Trophoblast cell (in vitro differentiated cells and primary cell): Measurements from ENCODE around the gene PIGV.

ENCODE experiments used
- DNase-seq, 2 donors: peaks; one replicate each; pipeline ENCODE4 v3.0.0-alpha.2; 2016
- H2AFZ ChIP-seq: 2 replicates; pipeline ENCODE4 v1.6.1; 2013; ENCODE audit warnings: low read length, moderate library complexity, mild to moderate bottlenecking; ENCODE audit not compliant: insufficient read depth, poor library complexity
- H2AK5ac ChIP-seq: 2 replicates; pipeline ENCODE4 v1.6.1; 2013; ENCODE audit warnings: mild to moderate bottlenecking, low read length
- H2BK120ac ChIP-seq: 2 replicates; pipeline ENCODE4 v1.6.1; 2013; ENCODE audit warnings: low read length, mild to moderate bottlenecking, moderate library complexity; ENCODE audit not compliant: insufficient read depth, poor library complexity
- H2BK12ac ChIP-seq: 2 replicates; pipeline ENCODE4 v1.6.1; 2013; ENCODE audit warnings: mild to moderate bottlenecking, low read length, moderate library complexity
- H2BK5ac ChIP-seq: 2 replicates; pipeline ENCODE4 v1.6.1; 2013; ENCODE audit warnings: low read length, low read depth, moderate library complexity, mild to moderate bottlenecking; ENCODE audit not compliant: poor library complexity
- H3K14ac ChIP-seq: 2 replicates; pipeline ENCODE4 v1.6.1; 2013; ENCODE audit warnings: mild to moderate bottlenecking, low read length
- H3K18ac ChIP-seq: 2 replicates; pipeline ENCODE4 v1.6.1; 2013; ENCODE audit warnings: mild to moderate bottlenecking, low read length
- H3K23ac ChIP-seq: 2 replicates; pipeline ENCODE4 v1.6.1; 2013; ENCODE audit warnings: low read length
- H3K27ac ChIP-seq: 2 replicates; pipeline ENCODE4 v1.5.1; 2013; ENCODE audit warnings: low read depth, mild to moderate bottlenecking, inconsistent platforms, low read length, moderate library complexity
- H3K27me3 ChIP-seq: 2 replicates; pipeline ENCODE4 v1.6.1; 2013; ENCODE audit warnings: inconsistent platforms, mild to moderate bottlenecking, low read length, moderate library complexity; ENCODE audit not compliant: insufficient read depth
- H3K36me3 ChIP-seq, 2 experiments: 1 replicate in 1 of 2; 2 replicates in 1 of 2; pipeline ENCODE4 v1.6.1; 2013; ENCODE audit warnings: low read length in 2 of 2, mild to moderate bottlenecking in 2 of 2, moderate library complexity in 1 of 2; ENCODE audit not compliant: insufficient read depth in 2 of 2, control insufficient read depth in 1 of 2
- H3K4ac ChIP-seq: 2 replicates; pipeline ENCODE4 v1.6.1; 2013; ENCODE audit warnings: low read depth, mild to moderate bottlenecking, low read length, moderate library complexity
- H3K4me1 ChIP-seq, 2 experiments: 1 replicate in 1 of 2; 2 replicates in 1 of 2; pipeline ENCODE4 v1.6.1; 2013; ENCODE audit warnings: low read length in 2 of 2, mild to moderate bottlenecking in 2 of 2, moderate library complexity in 1 of 2; ENCODE audit not compliant: insufficient read depth in 2 of 2, control insufficient read depth in 1 of 2
- H3K4me2 ChIP-seq: 2 replicates; pipeline ENCODE4 v1.6.1; 2013; ENCODE audit warnings: inconsistent platforms, mild to moderate bottlenecking, low read length, moderate library complexity
- H3K4me3 ChIP-seq: 2 replicates; pipeline ENCODE4 v1.5.1; 2013; ENCODE audit warnings: mild to moderate bottlenecking, low read depth, low read length, inconsistent platforms
- H3K79me1 ChIP-seq: one replicate; pipeline ENCODE4 v1.6.1; 2013; ENCODE audit warnings: low read length
- H3K79me2 ChIP-seq: 2 replicates; pipeline ENCODE4 v1.6.1; 2013; ENCODE audit warnings: low read length, mild to moderate bottlenecking; ENCODE audit not compliant: control insufficient read depth, insufficient read depth, poor library complexity
- H3K9ac ChIP-seq: 2 replicates; pipeline ENCODE4 v1.6.1; 2013; ENCODE audit warnings: mild to moderate bottlenecking, low read length
- H3K9me3 ChIP-seq: 2 replicates; pipeline ENCODE4 v1.6.1; 2013; ENCODE audit warnings: low read depth, mild to moderate bottlenecking, control low read depth, inconsistent platforms, low read length; ENCODE audit not compliant: insufficient read depth
- H4K12ac ChIP-seq: 2 replicates; pipeline ENCODE4 v1.6.1; 2013; ENCODE audit warnings: low read depth, mild to moderate bottlenecking, low read length, moderate library complexity
- H4K8ac ChIP-seq: 2 replicates; pipeline ENCODE4 v1.6.1; 2013; ENCODE audit warnings: low read depth, mild to moderate bottlenecking, low read length, moderate library complexity
- H4K91ac ChIP-seq: one replicate; pipeline ENCODE4 v1.6.1; 2013; ENCODE audit warnings: low read depth, mild to moderate bottlenecking, low read length, moderate library complexity
- WGBS: extraction: QIAGEN DNeasy Blood & Tissue Kit; methylation state at CpG from one replicate; pipeline ENCODE4 v1.1.7; 2013; ENCODE audit warnings: missing lambda C conversion rate; ENCODE audit not compliant: insufficient read length, insufficient coverage; ENCODE audit errors: extremely low coverage; 5-methylcytosine and 5-hydroxymethylcytosine counted together

PIGV gene

DNA sequence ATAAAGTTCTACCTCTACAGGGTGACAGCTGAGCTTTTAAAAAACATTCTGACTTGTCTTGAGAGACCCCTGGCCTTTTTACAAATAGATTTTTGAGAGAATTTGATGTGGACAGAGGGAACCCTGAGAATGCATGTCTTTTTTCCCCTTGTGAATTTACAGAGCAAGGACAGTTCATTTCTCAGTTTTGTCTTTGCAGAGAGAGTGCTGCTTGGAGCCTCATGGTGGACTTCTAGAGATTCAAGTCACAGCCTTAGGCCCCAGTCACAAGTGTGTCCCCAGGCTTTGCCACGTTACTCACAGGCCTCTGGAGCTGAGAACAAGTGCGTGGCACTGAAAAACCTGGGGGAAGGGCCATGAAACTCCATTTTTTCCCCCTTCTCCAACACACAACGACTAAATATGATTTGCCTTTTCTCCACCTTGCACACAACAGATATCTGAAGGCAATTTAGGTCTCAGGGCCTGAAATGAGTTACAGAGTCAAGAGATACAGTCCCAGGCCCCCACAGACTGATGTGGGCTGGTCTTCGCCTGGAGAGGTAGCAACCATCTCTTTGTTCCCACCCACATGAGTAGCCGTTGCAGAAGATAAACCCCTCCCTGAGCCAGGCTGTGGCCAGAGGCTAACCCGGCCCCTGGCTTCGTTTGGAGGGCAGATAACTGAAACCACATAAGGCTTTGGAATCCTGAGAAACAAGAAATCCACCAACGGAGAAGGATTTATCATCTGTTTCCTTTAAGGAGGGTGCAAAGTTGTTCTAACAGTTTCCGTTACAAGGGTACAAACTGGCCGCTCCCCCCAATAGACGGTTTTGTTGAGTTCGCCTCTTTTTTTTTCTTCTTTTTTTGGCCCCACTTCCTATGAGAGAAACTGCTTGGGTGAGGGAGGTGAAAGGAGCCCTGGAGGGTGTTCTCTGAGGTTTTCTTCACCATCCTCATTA lies 1.0 kb upstream of the PIGV start:
- peak overlapping the region; percentile 73 for H3K9ac ChIP-seq
- no CpG with 5 or more reads among the region's 12 CpGs for WGBS
- peak overlapping the region; percentile 21 for H2AK5ac ChIP-seq
- H2BK12ac ChIP-seq, result no peak overlapping the region
- peaks cover 0 to 8% of the 10 kb centered on the region in 2 experiments for H3K36me3 ChIP-seq
- H3K18ac ChIP-seq, result peak overlapping the region; percentile 67
- peak overlapping the region; percentile 9 for H2AFZ ChIP-seq
- H3K4me3 ChIP-seq, result no peak overlapping the region
- peak overlapping the region; percentile 47 for H3K14ac ChIP-seq
- H3K9me3 ChIP-seq, result no peaks in the 10 kb centered on the region
- H3K4ac ChIP-seq, result no peak overlapping the region
- peaks cover 26 to 34% of the 10 kb centered on the region in 2 experiments for H3K4me1 ChIP-seq
- peak overlapping the region; percentile 95 for H4K8ac ChIP-seq
- peak overlapping the region; percentile 73 for H2BK120ac ChIP-seq
- no peaks in the 10 kb centered on the region for H3K27me3 ChIP-seq
- peaks cover 23% of the 10 kb centered on the region for H3K79me1 ChIP-seq
- DNase-seq, result peak; percentile 79 to 87
- H3K27ac ChIP-seq, result peak overlapping the region; percentile 99
- peak overlapping the region; percentile 94 for H2BK5ac ChIP-seq
- no peak overlapping the region for H3K23ac ChIP-seq
- H3K4me2 ChIP-seq, result peak overlapping the region; percentile 93
- peak overlapping the region; percentile 97 for H4K12ac ChIP-seq
- H4K91ac ChIP-seq, result peak overlapping the region; percentile 95
- H3K79me2 ChIP-seq, result peaks cover 9% of the 10 kb centered on the region

DNA sequence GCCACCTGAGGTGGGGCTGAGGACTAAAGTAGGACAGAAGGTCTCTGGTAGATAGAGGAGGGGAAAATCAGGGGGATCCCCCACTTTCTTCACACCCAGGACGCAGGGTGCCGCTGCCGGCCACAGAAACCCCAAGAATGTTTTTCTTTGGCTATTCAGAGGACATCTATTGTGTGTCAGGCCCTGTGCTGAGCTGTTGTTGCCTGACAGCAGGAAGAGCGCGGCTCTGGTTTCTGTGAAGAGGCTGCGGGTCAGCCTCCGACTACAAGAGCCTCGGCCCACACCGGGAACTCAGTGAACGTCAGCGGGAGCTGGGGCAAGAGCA lies 407 bp upstream of the PIGV start:
- peak overlapping the region; percentile 73 for H2BK120ac ChIP-seq
- H3K36me3 ChIP-seq, result peaks cover 0 to 8% of the 10 kb centered on the region in 2 experiments
- no peaks in the 10 kb centered on the region for H3K9me3 ChIP-seq
- H3K4me2 ChIP-seq, result peak overlapping the region; percentile 93
- H3K79me2 ChIP-seq, result peaks cover 9% of the 10 kb centered on the region
- H3K27ac ChIP-seq, result peak overlapping the region; percentile 99
- H3K9ac ChIP-seq, result peak overlapping the region; percentile 73
- peak overlapping the region; percentile 97 for H4K12ac ChIP-seq
- no peaks in the 10 kb centered on the region for H3K27me3 ChIP-seq
- peak; percentile 71 to 80 for DNase-seq
- WGBS, result no CpG with 5 or more reads among the region's 11 CpGs
- H3K4me3 ChIP-seq, result peak overlapping the region; percentile 70
- peak overlapping the region; percentile 21 for H2AK5ac ChIP-seq
- no peak overlapping the region for H3K23ac ChIP-seq
- peak overlapping the region; percentile 37 for H3K4ac ChIP-seq
- peak overlapping the region; percentile 67 for H3K18ac ChIP-seq
- no peak overlapping the region for H2BK12ac ChIP-seq
- H4K91ac ChIP-seq, result peak overlapping the region; percentile 95
- peak overlapping the region; percentile 95 for H4K8ac ChIP-seq
- H3K14ac ChIP-seq, result peak overlapping the region; percentile 47
- H2AFZ ChIP-seq, result peak overlapping the region; percentile 9
- peaks cover 26 to 34% of the 10 kb centered on the region in 2 experiments for H3K4me1 ChIP-seq
- peaks cover 23% of the 10 kb centered on the region for H3K79me1 ChIP-seq
- H2BK5ac ChIP-seq, result peak overlapping the region; percentile 94

DNA sequence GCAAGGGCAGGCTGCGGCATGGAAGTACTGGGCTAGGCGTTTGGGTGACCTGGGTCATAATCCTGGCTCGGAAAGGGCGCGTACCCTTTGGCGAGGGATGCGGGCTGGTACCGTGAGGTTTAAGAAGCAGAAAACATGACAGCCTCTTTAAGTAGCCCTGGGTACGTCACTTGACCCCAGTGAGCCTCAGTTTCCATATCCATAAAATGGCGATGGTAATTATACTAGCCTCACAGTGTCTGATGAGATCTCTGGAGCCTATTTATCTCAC lies 700 bp downstream of the PIGV start:
- H3K4me2 ChIP-seq, result peak overlapping the region; percentile 93
- peak overlapping the region; percentile 74 for H3K4me3 ChIP-seq
- no peaks in the 10 kb centered on the region for H3K27me3 ChIP-seq
- peaks cover 0 to 2% of the 10 kb centered on the region in 2 experiments for H3K36me3 ChIP-seq
- H3K79me1 ChIP-seq, result peaks cover 23% of the 10 kb centered on the region
- peak; percentile 42 to 54 for DNase-seq
- H4K12ac ChIP-seq, result peak overlapping the region; percentile 97
- H2AK5ac ChIP-seq, result peak overlapping the region; percentile 96
- peak overlapping the region; percentile 71 for H3K4ac ChIP-seq
- peak overlapping the region; percentile 95 for H4K91ac ChIP-seq
- H3K9ac ChIP-seq, result peak overlapping the region; percentile 90
- peak overlapping the region; percentile 91 for H3K18ac ChIP-seq
- peak overlapping the region; percentile 99 for H3K27ac ChIP-seq
- H4K8ac ChIP-seq, result peak overlapping the region; percentile 95
- H3K14ac ChIP-seq, result peak overlapping the region; percentile 94
- peaks cover 26 to 34% of the 10 kb centered on the region in 2 experiments for H3K4me1 ChIP-seq
- peak overlapping the region; percentile 67 for H2AFZ ChIP-seq
- H3K23ac ChIP-seq, result no peak overlapping the region
- peak overlapping the region; percentile 94 for H2BK5ac ChIP-seq
- WGBS, result no CpG with 5 or more reads among the region's 10 CpGs
- H3K9me3 ChIP-seq, result no peaks in the 10 kb centered on the region
- H2BK120ac ChIP-seq, result peak overlapping the region; percentile 73
- H3K79me2 ChIP-seq, result peaks cover 9% of the 10 kb centered on the region
- H2BK12ac ChIP-seq, result peak overlapping the region; percentile 68

DNA sequence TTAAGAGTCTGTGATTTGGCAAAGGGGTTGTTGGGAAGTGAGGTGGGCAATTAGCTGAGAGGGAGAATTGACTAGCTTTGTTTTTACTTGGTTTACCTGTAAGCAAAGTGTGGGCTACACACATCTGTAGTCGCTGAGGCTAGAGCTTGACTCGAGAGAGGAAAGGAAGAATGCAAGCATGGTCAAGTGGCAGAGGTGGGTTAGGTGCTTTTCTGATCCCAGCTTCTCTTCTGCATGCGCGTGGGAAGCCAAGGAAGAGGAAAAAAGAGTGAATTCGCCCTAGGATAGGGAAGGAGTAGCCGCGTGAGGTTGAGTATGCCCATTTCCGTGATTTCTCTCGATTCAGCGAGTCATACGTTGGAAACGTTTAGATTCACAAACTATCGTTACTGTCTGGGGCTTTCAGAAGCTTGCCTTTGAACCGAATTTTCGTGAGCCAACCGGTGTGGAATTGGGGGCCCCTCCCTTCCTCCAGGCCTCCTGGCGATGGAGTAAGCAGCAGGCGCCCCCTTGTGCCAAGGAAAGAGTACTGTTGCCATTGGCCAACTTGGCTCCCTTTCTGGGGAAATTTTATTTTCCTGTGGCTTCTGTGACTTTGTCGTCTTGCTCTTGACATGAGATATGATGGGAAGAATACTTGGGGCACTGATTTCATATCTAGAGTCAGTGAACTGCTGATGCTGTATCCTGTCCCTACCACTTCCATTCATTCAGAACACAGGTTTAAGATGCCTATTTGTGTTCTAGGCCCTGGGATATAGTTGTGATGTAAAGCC lies 1.3 kb downstream of the PIGV start:
- peaks cover 23% of the 10 kb centered on the region for H3K79me1 ChIP-seq
- H3K23ac ChIP-seq, result no peak overlapping the region
- H2AFZ ChIP-seq, result no peak overlapping the region
- peak overlapping the region; percentile 54 for H4K12ac ChIP-seq
- H3K9ac ChIP-seq, result peak overlapping the region; percentile 20
- H2BK12ac ChIP-seq, result peak overlapping the region; percentile 17
- H3K9me3 ChIP-seq, result no peaks in the 10 kb centered on the region
- peaks cover 9% of the 10 kb centered on the region for H3K79me2 ChIP-seq
- H3K36me3 ChIP-seq, result peaks cover 1 to 3% of the 10 kb centered on the region in 2 experiments
- peak overlapping the region; percentile 43 for H3K14ac ChIP-seq
- H3K4me3 ChIP-seq, result no peak overlapping the region
- peak overlapping the region; percentile 54 for H3K18ac ChIP-seq
- H2AK5ac ChIP-seq, result peak overlapping the region; percentile 53
- peak overlapping the region; percentile 99 for H3K27ac ChIP-seq
- H3K4me1 ChIP-seq, result peaks cover 24 to 31% of the 10 kb centered on the region in 2 experiments
- H2BK5ac ChIP-seq, result peak overlapping the region; percentile 20
- H4K91ac ChIP-seq, result peak overlapping the region; percentile 65
- peak overlapping the region; percentile 93 for H3K4me2 ChIP-seq
- WGBS, result no CpG with 5 or more reads among the region's 19 CpGs
- H3K27me3 ChIP-seq, result no peaks in the 10 kb centered on the region
- peak overlapping the region; percentile 95 for H4K8ac ChIP-seq
- no peak overlapping the region for H3K4ac ChIP-seq
- peak; percentile 85 to 95 for DNase-seq
- peak overlapping the region; percentile 13 for H2BK120ac ChIP-seq
